ENCODE data around the gene BMAL1.

- TF ChIP-seq, protein P1, sequence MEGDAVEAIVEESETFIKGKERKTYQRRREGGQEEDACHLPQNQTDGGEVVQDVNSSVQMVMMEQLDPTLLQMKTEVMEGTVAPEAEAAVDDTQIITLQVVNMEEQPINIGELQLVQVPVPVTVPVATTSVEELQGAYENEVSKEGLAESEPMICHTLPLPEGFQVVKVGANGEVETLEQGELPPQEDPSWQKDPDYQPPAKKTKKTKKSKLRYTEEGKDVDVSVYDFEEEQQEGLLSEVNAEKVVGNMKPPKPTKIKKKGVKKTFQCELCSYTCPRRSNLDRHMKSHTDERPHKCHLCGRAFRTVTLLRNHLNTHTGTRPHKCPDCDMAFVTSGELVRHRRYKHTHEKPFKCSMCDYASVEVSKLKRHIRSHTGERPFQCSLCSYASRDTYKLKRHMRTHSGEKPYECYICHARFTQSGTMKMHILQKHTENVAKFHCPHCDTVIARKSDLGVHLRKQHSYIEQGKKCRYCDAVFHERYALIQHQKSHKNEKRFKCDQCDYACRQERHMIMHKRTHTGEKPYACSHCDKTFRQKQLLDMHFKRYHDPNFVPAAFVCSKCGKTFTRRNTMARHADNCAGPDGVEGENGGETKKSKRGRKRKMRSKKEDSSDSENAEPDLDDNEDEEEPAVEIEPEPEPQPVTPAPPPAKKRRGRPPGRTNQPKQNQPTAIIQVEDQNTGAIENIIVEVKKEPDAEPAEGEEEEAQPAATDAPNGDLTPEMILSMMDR (IDR thresholded peaks at IDR 0.05) = no peak
- TF ChIP-seq POLR2A (IDR thresholded peaks at IDR 0.05) = no peak
These were observed 2.6 kb downstream of the BMAL1 start for GRCh38 chr11:13280092-13280722.
